SK-N-MC (cell line): ENCODE results near the gene C1orf115.

ENCODE experiments used
- EZH2 ChIP-seq: fragments of 200-600 bp; sonication (generic); IDR thresholded peaks from one replicate; pipeline ENCODE4 v1.6.1; 2017; ENCODE audit warnings: antibody characterized with exemption
- FOXP2 ChIP-seq: optimal IDR thresholded peaks from 2 replicates; pipeline ENCODE3; 2011; ENCODE audit warnings: mild to moderate bottlenecking, moderate library complexity; ENCODE audit not compliant: insufficient read depth; ENCODE audit errors: extremely low read length, control extremely low read depth
- POLR2AphosphoS5 ChIP-seq: IDR thresholded peaks from 2 replicates; pipeline ENCODE4 v1.6.1; 2012; ENCODE audit warnings: mild to moderate bottlenecking, low read depth, low read length, borderline replicate concordance

DNA sequence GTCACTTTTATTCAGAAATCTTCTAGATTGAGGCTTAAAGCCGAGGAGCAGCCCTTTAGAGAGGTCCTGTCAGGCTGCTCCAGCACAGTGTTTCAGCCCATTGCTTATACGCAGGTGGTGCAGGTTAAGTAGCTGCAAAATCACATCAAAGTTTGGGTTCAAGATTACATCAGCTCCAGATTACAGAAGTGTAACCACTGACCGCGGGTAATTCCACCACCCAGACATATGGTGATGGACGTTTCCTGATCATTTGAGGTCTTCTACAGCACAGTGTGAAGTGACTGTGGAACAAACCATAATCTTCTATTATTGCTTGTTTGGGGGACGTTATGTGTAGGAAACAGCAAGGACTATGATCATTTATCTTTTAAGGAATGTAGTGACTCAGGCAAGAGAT, 11.8 kb downstream of the C1orf115 start:
- no peak for TF ChIP-seq POLR2AphosphoS5
- TF ChIP-seq EZH2, result no peak
- TF ChIP-seq FOXP2, result no peak
